ENCODE measurements around the gene ALDH2.

DNA sequence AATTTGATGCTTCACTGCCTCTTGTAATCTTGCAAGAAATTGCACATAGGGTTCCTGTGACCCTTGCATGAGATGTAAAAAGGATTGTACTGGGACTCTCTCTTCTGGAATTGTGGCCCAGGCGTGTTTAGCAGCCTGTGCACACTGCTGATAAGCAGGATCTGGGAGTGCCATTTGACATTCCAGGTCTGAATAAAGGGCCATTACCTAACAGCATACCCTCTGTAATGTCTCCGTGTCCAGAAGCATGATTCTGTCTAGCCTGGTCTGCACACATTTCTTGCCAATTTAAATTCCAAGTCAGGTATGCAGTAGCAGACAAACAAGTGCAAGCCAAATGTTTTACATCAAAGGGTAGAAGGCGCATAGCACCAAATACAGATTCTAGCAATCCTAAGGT is 57.2 kb downstream of the ALDH2 start:
- TF ChIP-seq, protein P1, sequence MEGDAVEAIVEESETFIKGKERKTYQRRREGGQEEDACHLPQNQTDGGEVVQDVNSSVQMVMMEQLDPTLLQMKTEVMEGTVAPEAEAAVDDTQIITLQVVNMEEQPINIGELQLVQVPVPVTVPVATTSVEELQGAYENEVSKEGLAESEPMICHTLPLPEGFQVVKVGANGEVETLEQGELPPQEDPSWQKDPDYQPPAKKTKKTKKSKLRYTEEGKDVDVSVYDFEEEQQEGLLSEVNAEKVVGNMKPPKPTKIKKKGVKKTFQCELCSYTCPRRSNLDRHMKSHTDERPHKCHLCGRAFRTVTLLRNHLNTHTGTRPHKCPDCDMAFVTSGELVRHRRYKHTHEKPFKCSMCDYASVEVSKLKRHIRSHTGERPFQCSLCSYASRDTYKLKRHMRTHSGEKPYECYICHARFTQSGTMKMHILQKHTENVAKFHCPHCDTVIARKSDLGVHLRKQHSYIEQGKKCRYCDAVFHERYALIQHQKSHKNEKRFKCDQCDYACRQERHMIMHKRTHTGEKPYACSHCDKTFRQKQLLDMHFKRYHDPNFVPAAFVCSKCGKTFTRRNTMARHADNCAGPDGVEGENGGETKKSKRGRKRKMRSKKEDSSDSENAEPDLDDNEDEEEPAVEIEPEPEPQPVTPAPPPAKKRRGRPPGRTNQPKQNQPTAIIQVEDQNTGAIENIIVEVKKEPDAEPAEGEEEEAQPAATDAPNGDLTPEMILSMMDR (conservative IDR thresholded peaks at IDR 0.05 in 1 of 2, IDR thresholded peaks at IDR 0.05 in 1 of 2; ENCODE audit: low read depth in 1 of 2, low read length in 2 of 2), result no peak
- no peak for TF ChIP-seq EZH2 (IDR thresholded peaks at IDR 0.05; ENCODE audit: low read length, missing control alignments)
